HepG2 (cell line): ENCODE data around the gene LINGO3. TPM values are rescaled to one million over a fixed set of nuclear protein-coding genes. Genes with fewer than 3 reads are reported as not detected.

ENCODE experiments used
- ATAC-seq: fragments of 200-7000 bp; cut with Tn5 transposase; 3 replicates; pipeline ENCODE4 v1.9.1; 2020; ENCODE audit warnings: mild to moderate bottlenecking, moderate library complexity
- BruUV-seq: library from RNA; stranded (reverse); fragments of 400-500 nt; replicated peaks from 2 replicates; lab custom pipeline; 2021; lab: Mats Ljungman, UMichigan
- CTCF ChIA-PET: fragments of 300-600 bp; formaldehyde crosslinking; extraction: SDS; loops from one replicate; lab custom pipeline; 2021; ENCODE audit warnings: low total read pairs, inconsistent platforms, low intra/inter-chr PET ratio; lab: Yijun Ruan, JAX
- POLR2A ChIA-PET: fragments of 350-600 bp; sonication (Branson Sonifier 250); formaldehyde crosslinking; loops from one replicate; lab custom pipeline; 2020; ENCODE audit warnings: antibody characterized with exemption, inconsistent platforms; lab: Yijun Ruan, JAX
- DNase-seq: peaks from one replicate; pipeline ENCODE4 v3.0.0-alpha.2; 2015; ENCODE audit warnings: low spot score
- FAIRE-seq: peaks from 3 replicates; lab custom pipeline; 2011; peaks lifted over from hg19 to GRCh38; lab: Jason Lieb, UNC
- H2AFZ ChIP-seq: one replicate; pipeline ENCODE4 v1.6.1; 2011; ENCODE audit warnings: low read length, inconsistent platforms
- H3K27ac ChIP-seq: fragments of 300-600 bp; 3 replicates; pipeline ENCODE4 v1.8.0; 2011; ENCODE audit warnings: mixed run types, mild to moderate bottlenecking, mixed read lengths, low read length, inconsistent platforms; ENCODE audit not compliant: insufficient read depth; ENCODE audit errors: extremely low read length
- H3K27me3 ChIP-seq, 2 experiments: fragments of 200-600 bp in 1 of 2; 2 replicates in 1 of 2; 3 replicates in 1 of 2; pipeline versions ENCODE4 v1.6.0 to v1.8.0; 2011; ENCODE audit warnings: low read length in 2 of 2, mild to moderate bottlenecking in 2 of 2, moderate library complexity in 2 of 2, inconsistent platforms in 1 of 2; ENCODE audit not compliant: insufficient read depth in 2 of 2, control insufficient read depth in 1 of 2
- H3K36me3 ChIP-seq, 2 experiments: fragments of 200-600 bp in 1 of 2; replicated peaks in 1 of 2; 2 replicates in 1 of 2; 3 replicates in 1 of 2; pipeline versions ENCODE4 v1.5.1 to v1.8.0; 2011; ENCODE audit warnings: low read length in 2 of 2, inconsistent platforms in 1 of 2; ENCODE audit not compliant: insufficient read depth in 2 of 2, control insufficient read depth in 1 of 2
- H3K4me1 ChIP-seq: 2 replicates; pipeline ENCODE4 v1.5.1; 2012; ENCODE audit warnings: low read length, inconsistent platforms; ENCODE audit not compliant: insufficient read depth
- H3K4me2 ChIP-seq: 2 replicates; pipeline ENCODE4 v1.6.0; 2011; ENCODE audit warnings: low read depth, low read length, inconsistent platforms
- H3K4me3 ChIP-seq, 3 experiments: fragments of 200-600 bp in 1 of 3; sonication (generic), shearing (Covaris generic) in 1 of 3; replicated peaks in 1 of 3; 2 replicates each; pipeline ENCODE4 v1.5.1; 2011 to 2016; ENCODE audit warnings: low read length in 3 of 3, inconsistent platforms in 2 of 3, low read depth in 2 of 3, mild to moderate bottlenecking in 2 of 3, control low read depth in 1 of 3, mixed read lengths in 1 of 3; ENCODE audit not compliant: insufficient read depth in 1 of 3
- H3K79me2 ChIP-seq: one replicate; pipeline ENCODE4 v1.6.1; 2011; ENCODE audit warnings: low read length, inconsistent platforms; ENCODE audit not compliant: insufficient read depth
- H3K9ac ChIP-seq: 2 replicates; pipeline ENCODE4 v1.6.0; 2011; ENCODE audit warnings: mild to moderate bottlenecking, low read depth, low read length, inconsistent platforms; ENCODE audit not compliant: insufficient read depth
- H3K9me3 ChIP-seq: 2 replicates; pipeline ENCODE4 v1.5.1; 2012; ENCODE audit warnings: mild to moderate bottlenecking, low read length
- H4K20me1 ChIP-seq: 2 replicates; pipeline ENCODE4 v1.6.0; 2011; ENCODE audit warnings: inconsistent platforms, mild to moderate bottlenecking, low read length, moderate library complexity; ENCODE audit not compliant: insufficient read depth
- AGO2 ChIP-seq: fragments of 200-400 bp; formaldehyde crosslinking; optimal IDR thresholded peaks from 2 replicates; pipeline ENCODE3; 2017; ENCODE audit warnings: mild to moderate bottlenecking, low read depth, low read length, moderate library complexity
- FOXK1 ChIP-seq: sonication (generic); formaldehyde crosslinking; IDR thresholded peaks from 2 replicates; pipeline ENCODE4 v1.4.0; 2020; ENCODE audit warnings: low read depth, missing genetic modification reagents, borderline replicate concordance
- JDP2 ChIP-seq: sonication (generic); formaldehyde crosslinking; IDR thresholded peaks from 2 replicates; pipeline ENCODE4 v1.8.1; 2022; ENCODE audit warnings: missing genetic modification reagents, borderline replicate concordance
- KLF13 ChIP-seq: sonication (generic); formaldehyde crosslinking; IDR thresholded peaks from 2 replicates; pipeline ENCODE4 v1.4.0; 2020; ENCODE audit warnings: mild to moderate bottlenecking, missing genetic modification reagents
- MAX ChIP-seq: IDR thresholded peaks from 2 replicates; pipeline ENCODE4 v1.6.1; 2012; ENCODE audit warnings: inconsistent platforms
- MED13 ChIP-seq: sonication (generic); formaldehyde crosslinking; IDR thresholded peaks from 2 replicates; pipeline ENCODE4 v1.5.0; 2020; ENCODE audit warnings: missing genetic modification reagents
- MXI1 ChIP-seq: IDR thresholded peaks from 3 replicates; pipeline ENCODE4 v1.6.1; 2012; ENCODE audit warnings: low read depth, low read length, inconsistent platforms, borderline replicate concordance
- POLR2AphosphoS5 ChIP-seq: IDR thresholded peaks from 2 replicates; pipeline ENCODE4 v1.6.1; 2012; ENCODE audit warnings: low read depth, low read length
- PRDM4 ChIP-seq: sonication (generic); formaldehyde crosslinking; IDR thresholded peaks from 2 replicates; pipeline ENCODE4 v1.9.0; 2021; ENCODE audit warnings: missing genetic modification reagents, borderline replicate concordance
- TSC22D2 ChIP-seq: sonication (generic); formaldehyde crosslinking; IDR thresholded peaks from 2 replicates; pipeline ENCODE4 v1.5.1; 2020; ENCODE audit warnings: missing genetic modification reagents, mild to moderate bottlenecking, borderline replicate concordance
- YEATS2 ChIP-seq: sonication (generic); formaldehyde crosslinking; IDR thresholded peaks from 2 replicates; pipeline ENCODE4 v1.4.0; 2020; ENCODE audit warnings: missing genetic modification reagents, borderline replicate concordance
- ZBTB7B ChIP-seq: sonication (generic); formaldehyde crosslinking; IDR thresholded peaks from 2 replicates; pipeline ENCODE4 v1.4.0; 2020; ENCODE audit warnings: missing genetic modification reagents
- ZMYM4 ChIP-seq: sonication (generic); formaldehyde crosslinking; IDR thresholded peaks from 2 replicates; pipeline ENCODE4 v1.8.1; 2023; ENCODE audit warnings: mild to moderate bottlenecking, missing genetic modification reagents
- WGBS: methylation state at CpG from one replicate; pipeline ENCODE4 v1.1.6; 2017; ENCODE audit warnings: low lambda C conversion rate; 5-methylcytosine and 5-hydroxymethylcytosine counted together
- in situ Hi-C: cut with HindIII; loops from 2 replicates; pipeline ENCODE4 v1.10.0; 2017; ENCODE audit warnings: low pct_unique_long_range_greater_than_20kb; ENCODE audit not compliant: extremely low pct_ligation_motif_present
- intact Hi-C: fragments of 100-400 bp; cut with micrococcal nuclease; formaldehyde crosslinking; loops from one replicate; pipeline ENCODE4 v1.10.0; 2022; ENCODE audit not compliant: unreplicated experiment
- polyA plus RNA-seq, 8 experiments: library from polyadenylated mRNA; depleted of rRNA in 3 of 8; stranded (reverse) in 7 of 8; unstranded in 1 of 8; fragments of >200 nt; fragmentation: Illumina TruSeq in 4 of 8; extraction: Trizol in 4 of 8; gene quantifications; 2 replicates each; pipeline versions ENCODE4 v1.2.1 to v1.2.3, GENCODE V29; 2011 to 2016; ENCODE audit warnings: low read depth in 4 of 8, missing spikeins in 1 of 8, mixed read lengths in 1 of 8; ENCODE audit not compliant: insufficient read depth in 1 of 8
- total RNA-seq, 5 experiments: library from RNA; depleted of rRNA; stranded (reverse); fragments of >200 nt; fragmentation: Illumina TruSeq; extraction: Trizol; gene quantifications; 2 replicates each; pipeline ENCODE4 v1.2.3, GENCODE V29; 2016; ENCODE audit warnings: low read depth in 1 of 5
- TF ChIP-seq, protein P1 (sequence below): sonication (generic); formaldehyde crosslinking; IDR thresholded peaks from 2 replicates; pipeline ENCODE4 v1.8.1; 2023; ENCODE audit warnings: mild to moderate bottlenecking, moderate library complexity, missing genetic modification reagents
- TF ChIP-seq, protein P2 (sequence below): IDR thresholded peaks from 2 replicates; pipeline ENCODE4 v1.6.1; 2012; ENCODE audit warnings: low read length, improper control_type of control experiment

LINGO3 gene
- total and polyA plus RNA-seq, 2 of the 13 experiments (the other 11 are each of a cell fraction or from before 2014, with no cell fraction given), result not detected

DNA sequence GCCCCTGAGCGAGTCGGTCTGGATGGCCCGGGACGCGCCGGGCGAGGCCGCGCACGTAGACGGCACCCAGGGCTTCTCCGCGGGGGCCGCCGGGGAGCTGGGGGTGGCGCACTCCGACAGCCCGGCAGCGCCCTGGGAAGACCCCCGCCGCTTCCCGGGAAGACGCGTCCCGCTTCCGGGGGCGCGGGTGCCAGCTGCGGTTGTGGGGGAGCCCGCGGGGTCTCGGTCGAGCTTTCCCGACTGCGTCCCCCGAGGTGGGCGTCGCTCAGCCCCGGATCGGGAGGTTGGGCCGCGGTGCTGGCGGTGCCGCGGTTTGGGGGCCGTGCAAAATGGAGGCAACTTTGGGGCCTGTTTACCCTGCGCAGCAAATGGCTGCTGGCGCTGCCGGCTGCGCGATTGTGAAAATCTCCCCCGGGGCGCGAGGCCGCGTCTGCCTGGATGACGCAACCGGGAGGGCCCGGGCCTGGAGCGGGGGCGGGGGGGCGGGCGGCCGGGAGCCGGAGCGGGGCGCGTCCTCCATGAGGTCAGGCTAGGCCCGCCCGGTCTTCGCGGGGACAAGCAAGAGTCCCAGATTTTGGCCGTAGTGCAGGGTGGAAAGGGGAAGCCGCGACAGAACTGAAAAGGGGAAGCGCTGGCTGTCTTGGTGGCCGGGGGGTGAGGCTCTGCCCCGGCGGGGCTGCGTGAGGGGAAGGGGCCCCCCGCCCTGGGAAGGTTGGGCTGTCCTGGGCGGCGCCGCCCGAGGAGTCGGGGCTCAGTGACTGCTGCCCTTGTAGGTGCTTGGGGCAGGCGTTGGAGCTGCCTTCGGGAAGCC is 37.3 kb downstream of the LINGO3 start:
- POLR2A ChIA-PET, result interaction anchor here (0.8 to 2.9 kb wide), 6 partner anchors 11 to 122 kb away, joined by 3 to 11 read pairs (median 4); no protein-coding TSS in a partner anchor
- TF ChIP-seq JDP2 (CRISPR knock-in tag), result no peak
- TF ChIP-seq YEATS2, result peak; percentile 34; the same call in 1 of the 2 replicates
- TF ChIP-seq FOXK1, result peak; percentile 36; the same call in 1 of the 2 replicates
- no peak for TF ChIP-seq POLR2AphosphoS5
- TF ChIP-seq AGO2, result peak; percentile 84
- TF ChIP-seq PRDM4 (CRISPR knock-in tag), result no peak
- TF ChIP-seq MXI1, result peak; percentile 14; the same call in 1 of the 3 replicates
- TF ChIP-seq, protein P1, sequence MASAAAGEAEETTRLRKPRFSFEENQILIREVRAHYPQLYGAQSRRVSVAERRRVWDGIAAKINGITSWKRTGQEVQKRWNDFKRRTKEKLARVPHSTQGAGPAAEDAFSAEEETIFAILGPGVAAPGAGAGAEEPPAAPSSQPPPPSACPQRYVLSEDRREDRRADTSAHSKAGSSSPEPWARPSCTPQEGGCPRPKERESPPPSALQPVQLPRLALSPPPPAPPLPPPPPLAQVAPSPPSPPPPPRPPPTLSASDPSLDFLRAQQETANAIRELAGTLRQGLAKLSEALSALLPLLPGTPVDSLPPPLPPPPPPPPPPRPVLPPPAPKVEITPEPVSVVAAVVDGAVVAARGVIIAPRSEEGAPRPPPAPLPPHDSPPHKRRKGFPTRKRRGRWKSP (CRISPR knock-in tag), result peak; percentile 64
- TF ChIP-seq ZBTB7B (CRISPR knock-in tag), result peak; percentile 20; the same call in 1 of the 2 replicates
- TF ChIP-seq MAX, result peak; percentile 45; the same call in 1 of the 2 replicates
- 0 out of 2 replicates have a peak, but pooled peaks have one; percentile 27 for TF ChIP-seq MED13 (CRISPR knock-in tag)
- TF ChIP-seq, protein P2, sequence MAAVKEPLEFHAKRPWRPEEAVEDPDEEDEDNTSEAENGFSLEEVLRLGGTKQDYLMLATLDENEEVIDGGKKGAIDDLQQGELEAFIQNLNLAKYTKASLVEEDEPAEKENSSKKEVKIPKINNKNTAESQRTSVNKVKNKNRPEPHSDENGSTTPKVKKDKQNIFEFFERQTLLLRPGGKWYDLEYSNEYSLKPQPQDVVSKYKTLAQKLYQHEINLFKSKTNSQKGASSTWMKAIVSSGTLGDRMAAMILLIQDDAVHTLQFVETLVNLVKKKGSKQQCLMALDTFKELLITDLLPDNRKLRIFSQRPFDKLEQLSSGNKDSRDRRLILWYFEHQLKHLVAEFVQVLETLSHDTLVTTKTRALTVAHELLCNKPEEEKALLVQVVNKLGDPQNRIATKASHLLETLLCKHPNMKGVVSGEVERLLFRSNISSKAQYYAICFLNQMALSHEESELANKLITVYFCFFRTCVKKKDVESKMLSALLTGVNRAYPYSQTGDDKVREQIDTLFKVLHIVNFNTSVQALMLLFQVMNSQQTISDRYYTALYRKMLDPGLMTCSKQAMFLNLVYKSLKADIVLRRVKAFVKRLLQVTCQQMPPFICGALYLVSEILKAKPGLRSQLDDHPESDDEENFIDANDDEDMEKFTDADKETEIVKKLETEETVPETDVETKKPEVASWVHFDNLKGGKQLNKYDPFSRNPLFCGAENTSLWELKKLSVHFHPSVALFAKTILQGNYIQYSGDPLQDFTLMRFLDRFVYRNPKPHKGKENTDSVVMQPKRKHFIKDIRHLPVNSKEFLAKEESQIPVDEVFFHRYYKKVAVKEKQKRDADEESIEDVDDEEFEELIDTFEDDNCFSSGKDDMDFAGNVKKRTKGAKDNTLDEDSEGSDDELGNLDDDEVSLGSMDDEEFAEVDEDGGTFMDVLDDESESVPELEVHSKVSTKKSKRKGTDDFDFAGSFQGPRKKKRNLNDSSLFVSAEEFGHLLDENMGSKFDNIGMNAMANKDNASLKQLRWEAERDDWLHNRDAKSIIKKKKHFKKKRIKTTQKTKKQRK, result no peak
- TF ChIP-seq TSC22D2, result no peak
- TF ChIP-seq KLF13 (CRISPR knock-in tag), result no peak
- TF ChIP-seq ZMYM4 (CRISPR knock-in tag), result peak; percentile 18; the same call in 1 of the 2 replicates

More for the DNA sequence above, 37.3 kb downstream of the LINGO3 start:
- peaks cover 57% of the 10 kb centered on the region for H3K4me1 ChIP-seq
- H2AFZ ChIP-seq, result no peak overlapping the region
- peaks cover 4 to 17% of the 10 kb centered on the region in 2 experiments; a peak in 4 of 5 replicates for H3K36me3 ChIP-seq
- CTCF ChIA-PET, result no interaction called here
- no peaks in the 10 kb centered on the region for H3K9me3 ChIP-seq
- BruUV-seq, result no TSS peak
- peak overlapping the region; percentile 93 to 96 (median 94) for H3K4me3 ChIP-seq
- intact Hi-C loops (loop anchor here (5.0 kb wide), 1 partner anchor 33 kb away; the partner anchor contains the start of genes PLEKHJ1 and SF3A2), in situ Hi-C loops (no loop called here)
- peak overlapping the region; percentile 87 for H3K27ac ChIP-seq
- peaks cover 39% of the 10 kb centered on the region for H3K79me2 ChIP-seq
- WGBS, result 0% methylated on average over 10 of the region's 88 CpGs
- ATAC-seq (peak; percentile 4), FAIRE-seq (no peak), DNase-seq (peak; percentile 44)
- H3K27me3 ChIP-seq, result no peaks in the 10 kb centered on the region; a peak in 1 of 5 replicates
- peak overlapping the region; percentile 85 for H3K4me2 ChIP-seq
- H4K20me1 ChIP-seq, result peaks cover 56% of the 10 kb centered on the region
- peak overlapping the region; percentile 96 for H3K9ac ChIP-seq
